Nephron progenitor cell (in vitro differentiated cells): ENCODE results near the gene COL13A1.

Experiments
- DNase-seq: peaks from one replicate; pipeline ENCODE4 v3.0.0; 2021
- H3K27ac Mint-ChIP-seq: 2 replicates; pipeline ENCODE4 v1.8.0; 2021; ENCODE audit warnings: mild to moderate bottlenecking, moderate library complexity, mixed read lengths
- H3K27me3 Mint-ChIP-seq: 2 replicates; pipeline ENCODE4 v1.8.0; 2021; ENCODE audit warnings: mild to moderate bottlenecking, low read depth, mixed read lengths; ENCODE audit not compliant: poor library complexity
- H3K36me3 Mint-ChIP-seq: 2 replicates; pipeline ENCODE4 v1.8.0; 2021; ENCODE audit warnings: low read depth, mixed read lengths
- H3K4me1 Mint-ChIP-seq: 2 replicates; pipeline ENCODE4 v1.8.0; 2021; ENCODE audit warnings: mixed read lengths
- H3K4me3 Mint-ChIP-seq: 2 replicates; pipeline ENCODE4 v1.8.0; 2021; ENCODE audit warnings: mild to moderate bottlenecking, moderate library complexity, mixed read lengths
- H3K9me3 Mint-ChIP-seq: 2 replicates; pipeline ENCODE4 v1.8.0; 2021; ENCODE audit warnings: mild to moderate bottlenecking, moderate library complexity, mixed read lengths
- CTCF ChIP-seq: fragments of 200-600 bp; sonication (generic); IDR thresholded peaks from 2 replicates; pipeline ENCODE4 v1.5.0; 2021; ENCODE audit warnings: antibody characterized with exemption

The COL13A1 gene

GRCh38 chr10:69898524-69898923 is 96.8 kb downstream of the COL13A1 start:
- TF ChIP-seq CTCF, result no peak
- peaks cover 8% of the 10 kb centered on the region for H3K27me3 Mint-ChIP-seq
- peak; percentile 43 for DNase-seq
- H3K9me3 Mint-ChIP-seq, result no peaks in the 10 kb centered on the region
- no peaks in the 10 kb centered on the region for H3K36me3 Mint-ChIP-seq
- H3K4me3 Mint-ChIP-seq, result peak overlapping the region; percentile 61
- H3K4me1 Mint-ChIP-seq, result peaks cover 76% of the 10 kb centered on the region
- H3K27ac Mint-ChIP-seq, result peak overlapping the region; percentile 84

GRCh38 chr10:69898941-69899340 is 97.2 kb downstream of the COL13A1 start:
- no peaks in the 10 kb centered on the region for H3K36me3 Mint-ChIP-seq
- no peak for TF ChIP-seq CTCF
- DNase-seq, result no peak
- peak overlapping the region; percentile 84 for H3K27ac Mint-ChIP-seq
- H3K4me1 Mint-ChIP-seq, result peaks cover 76% of the 10 kb centered on the region
- H3K9me3 Mint-ChIP-seq, result no peaks in the 10 kb centered on the region
- H3K4me3 Mint-ChIP-seq, result no peak overlapping the region
- peaks cover 11% of the 10 kb centered on the region for H3K27me3 Mint-ChIP-seq

- H3K36me3 Mint-ChIP-seq, result no peaks in the 10 kb centered on the region
- H3K4me3 Mint-ChIP-seq, result no peak overlapping the region
- peaks cover 76% of the 10 kb centered on the region for H3K4me1 Mint-ChIP-seq
- peaks cover 11% of the 10 kb centered on the region for H3K27me3 Mint-ChIP-seq
- no peak overlapping the region for H3K27ac Mint-ChIP-seq
- no peak for TF ChIP-seq CTCF
- no peak for DNase-seq
- no peaks in the 10 kb centered on the region for H3K9me3 Mint-ChIP-seq
Observed at GRCh38 chr10:69899727-69900595, 98.3 kb downstream of the COL13A1 start.

GRCh38 chr10:69901022-69901421 is 99.3 kb downstream of the COL13A1 start:
- H3K27me3 Mint-ChIP-seq, result peaks cover 15% of the 10 kb centered on the region
- H3K4me1 Mint-ChIP-seq, result peaks cover 67% of the 10 kb centered on the region
- no peak for TF ChIP-seq CTCF
- no peak for DNase-seq
- peaks cover 9% of the 10 kb centered on the region for H3K36me3 Mint-ChIP-seq
- H3K9me3 Mint-ChIP-seq, result no peaks in the 10 kb centered on the region
- no peak overlapping the region for H3K27ac Mint-ChIP-seq
- no peak overlapping the region for H3K4me3 Mint-ChIP-seq

GRCh38 chr10:69901628-69902505 is 100.2 kb downstream of the COL13A1 start:
- Mint-ChIP-seq H3K36me3 (peaks cover 13% of the 10 kb centered on the region), H3K4me3 (no peak overlapping the region), H3K9me3 (no peaks in the 10 kb centered on the region), H3K4me1 (peaks cover 59% of the 10 kb centered on the region), H3K27ac (peak overlapping the region; percentile 3), H3K27me3 (peaks cover 15% of the 10 kb centered on the region)
- peak; percentile 66 for TF ChIP-seq CTCF
- DNase-seq, result peak; percentile 72
